PC-9 (cell line): ENCODE results near the gene ANO2.

Source experiments
- CTCF ChIP-seq: fragments of 200-600 bp; sonication (generic); conservative IDR thresholded peaks from 2 replicates; pipeline ENCODE4 v1.6.1; 2017; ENCODE audit warnings: mixed run types, antibody characterized with exemption, mild to moderate bottlenecking, moderate library complexity
- EZH2 ChIP-seq: fragments of 200-600 bp; sonication (generic); IDR thresholded peaks from 2 replicates; pipeline ENCODE4 v1.8.0; 2017; ENCODE audit warnings: antibody characterized with exemption, low read depth

DNA sequence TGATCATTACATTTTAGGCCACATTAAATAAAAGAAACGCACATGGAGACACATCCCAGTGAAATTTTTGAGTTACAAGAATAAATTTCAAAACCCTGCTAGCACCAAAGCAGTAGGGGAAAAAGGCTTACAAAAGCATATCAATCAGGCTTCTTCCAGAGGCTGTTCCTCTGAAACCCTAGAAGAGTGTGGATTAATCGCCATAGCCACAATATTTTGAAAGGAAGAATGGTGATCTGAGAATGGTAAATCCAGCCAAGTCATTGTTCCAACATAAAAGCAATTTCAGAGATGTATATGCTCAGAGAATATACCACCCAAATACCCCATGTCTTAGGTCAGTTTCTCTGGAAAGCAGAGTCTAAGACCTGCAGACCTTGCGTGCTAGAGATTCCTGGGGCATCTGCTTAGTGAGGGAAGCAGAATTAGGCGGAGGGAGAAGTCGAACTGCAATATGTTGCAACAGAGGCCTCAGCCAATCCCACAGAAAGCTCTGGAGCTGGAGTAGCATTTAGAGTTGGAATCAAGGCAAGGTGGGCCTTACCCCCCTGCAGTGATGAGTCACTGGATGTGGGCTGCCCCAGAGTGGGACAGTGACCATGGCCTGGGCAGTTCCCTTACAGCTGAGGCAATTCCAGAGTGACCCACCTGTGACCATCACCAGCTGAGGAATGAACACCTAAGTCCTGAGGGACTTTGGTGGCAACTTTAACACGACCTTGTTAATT lies 387.9 kb downstream of the ANO2 start:
- no peak for TF ChIP-seq CTCF
- TF ChIP-seq EZH2: no peak
